H9 (cell line): ENCODE results near the gene CPB2. TPM values are rescaled to one million over a fixed set of nuclear protein-coding genes. Genes with fewer than 3 reads are reported as not detected.

Source experiments
- DNase-seq: peaks from one replicate; pipeline ENCODE4 v3.0.0-alpha.2; 2017
- H2AFZ ChIP-seq: one replicate; pipeline ENCODE4 v1.6.1; 2013; ENCODE audit warnings: mild to moderate bottlenecking, low read length, control low read depth, moderate library complexity
- H2AK5ac ChIP-seq: 2 replicates; pipeline ENCODE4 v1.6.1; 2013; ENCODE audit warnings: low read length, control low read depth, mixed read lengths; ENCODE audit not compliant: insufficient read length
- H2BK120ac ChIP-seq: one replicate; pipeline ENCODE4 v1.6.1; 2013; ENCODE audit warnings: low read depth, mild to moderate bottlenecking, low read length, control low read depth, inconsistent platforms; ENCODE audit not compliant: poor library complexity, severe bottlenecking
- H2BK12ac ChIP-seq: 2 replicates; pipeline ENCODE4 v1.6.1; 2013; ENCODE audit warnings: low read length, control low read depth, mixed read lengths, low read depth; ENCODE audit not compliant: insufficient read length
- H2BK15ac ChIP-seq: 2 replicates; pipeline ENCODE4 v1.6.1; 2013; ENCODE audit warnings: low read depth, low read length, control low read depth
- H2BK20ac ChIP-seq: one replicate; pipeline ENCODE4 v1.6.1; 2013; ENCODE audit warnings: low read depth, mild to moderate bottlenecking, low read length, control low read depth, inconsistent platforms; ENCODE audit not compliant: poor library complexity, severe bottlenecking
- H2BK5ac ChIP-seq: 2 replicates; pipeline ENCODE4 v1.6.1; 2013; ENCODE audit warnings: low read length, control low read depth, mixed read lengths; ENCODE audit not compliant: insufficient read length
- H3K14ac ChIP-seq: 2 replicates; pipeline ENCODE4 v1.6.1; 2013; ENCODE audit warnings: low read length, control low read depth; ENCODE audit not compliant: insufficient read depth
- H3K18ac ChIP-seq: 2 replicates; pipeline ENCODE4 v1.6.1; 2013; ENCODE audit warnings: low read depth, mild to moderate bottlenecking, mixed read lengths, low read length, control low read depth; ENCODE audit not compliant: insufficient read length
- H3K23ac ChIP-seq: 2 replicates; pipeline ENCODE4 v1.6.1; 2013; ENCODE audit warnings: low read length, control low read depth, mixed read lengths, low read depth; ENCODE audit not compliant: insufficient read length
- H3K23me2 ChIP-seq: 2 replicates; pipeline ENCODE4 v1.6.1; 2013; ENCODE audit warnings: low read depth, mild to moderate bottlenecking, mixed read lengths, low read length, control low read depth; ENCODE audit not compliant: insufficient read length, poor library complexity, severe bottlenecking
- H3K27ac ChIP-seq: 2 replicates; pipeline ENCODE4 v1.5.1; 2013; ENCODE audit warnings: low read length, control low read depth, mixed read lengths, low read depth; ENCODE audit not compliant: insufficient read length
- H3K27me3 ChIP-seq: 2 replicates; pipeline ENCODE4 v1.6.1; 2013; ENCODE audit warnings: low read length, control low read depth, inconsistent platforms; ENCODE audit not compliant: insufficient read depth
- H3K4ac ChIP-seq: 2 replicates; pipeline ENCODE4 v1.6.1; 2013; ENCODE audit warnings: low read depth, mild to moderate bottlenecking, control low read depth, inconsistent platforms, low read length, moderate library complexity
- H3K4me1 ChIP-seq: 2 replicates; pipeline ENCODE4 v1.6.1; 2013; ENCODE audit warnings: low read length, control low read depth, inconsistent platforms; ENCODE audit not compliant: insufficient read depth
- H3K4me2 ChIP-seq: 2 replicates; pipeline ENCODE4 v1.6.1; 2013; ENCODE audit warnings: low read length, control low read depth, mixed read lengths; ENCODE audit not compliant: insufficient read length, insufficient read depth
- H3K56ac ChIP-seq: 2 replicates; pipeline ENCODE4 v1.6.1; 2013; ENCODE audit warnings: low read depth, mild to moderate bottlenecking, mixed read lengths, low read length, control low read depth; ENCODE audit not compliant: insufficient read length
- H3K79me1 ChIP-seq: 2 replicates; pipeline ENCODE4 v1.6.1; 2013; ENCODE audit warnings: low read depth, mild to moderate bottlenecking, moderate library complexity, low read length, control low read depth, inconsistent platforms; ENCODE audit not compliant: insufficient read depth, poor library complexity, severe bottlenecking
- H3K79me2 ChIP-seq: 2 replicates; pipeline ENCODE4 v1.6.1; 2013; ENCODE audit warnings: low read length, control low read depth, inconsistent platforms; ENCODE audit not compliant: insufficient read depth
- H3K9ac ChIP-seq: 2 replicates; pipeline ENCODE4 v1.6.1; 2013; ENCODE audit warnings: low read length, control low read depth, mixed read lengths; ENCODE audit not compliant: insufficient read length; ENCODE audit errors: extremely low read depth
- H3K9me3 ChIP-seq: one replicate; pipeline ENCODE4 v1.6.1; 2013; ENCODE audit warnings: low read depth, low read length, inconsistent platforms; ENCODE audit not compliant: control insufficient read depth
- H3T11ph ChIP-seq: one replicate; pipeline ENCODE4 v1.6.1; 2013; ENCODE audit warnings: mild to moderate bottlenecking, low read length, control low read depth, inconsistent platforms
- H4K20me1 ChIP-seq: one replicate; pipeline ENCODE4 v1.6.1; 2013; ENCODE audit not compliant: control insufficient read depth, insufficient read length, insufficient read depth
- H4K5ac ChIP-seq: 2 replicates; pipeline ENCODE4 v1.6.1; 2013; ENCODE audit warnings: low read depth, mild to moderate bottlenecking, mixed read lengths, low read length, control low read depth; ENCODE audit not compliant: insufficient read length
- H4K8ac ChIP-seq: replicated peaks from 2 replicates; pipeline ENCODE4 v1.6.1; 2013; ENCODE audit warnings: low read length, control low read depth, mixed read lengths, low read depth; ENCODE audit not compliant: insufficient read length
- H4K91ac ChIP-seq: 2 replicates; pipeline ENCODE4 v1.6.1; 2013; ENCODE audit warnings: low read depth, mild to moderate bottlenecking, moderate library complexity, mixed read lengths, low read length, control low read depth; ENCODE audit not compliant: insufficient read length
- H3K27ac Mint-ChIP-seq, 3 experiments: 2 replicates in 2 of 3; 3 replicates in 1 of 3; pipeline ENCODE4 v1.8.0; 2020 to 2021; ENCODE audit warnings: mixed read lengths in 3 of 3, mild to moderate bottlenecking in 1 of 3, moderate library complexity in 1 of 3
- H3K27me3 Mint-ChIP-seq: 2 replicates; pipeline ENCODE4 v1.8.0; 2021; ENCODE audit warnings: low read depth, mild to moderate bottlenecking, moderate library complexity, mixed read lengths
- H3K36me3 Mint-ChIP-seq, 3 experiments: 2 replicates in 2 of 3; 3 replicates in 1 of 3; pipeline ENCODE4 v1.8.0; 2020 to 2021; ENCODE audit warnings: low read depth in 3 of 3, mixed read lengths in 3 of 3; ENCODE audit not compliant: insufficient read depth in 1 of 3
- H3K4me1 Mint-ChIP-seq, 2 experiments: 2 replicates each; pipeline ENCODE4 v1.8.0; 2020; ENCODE audit warnings: mixed read lengths in 2 of 2
- H3K4me3 Mint-ChIP-seq, 2 experiments: 2 replicates in 1 of 2; 3 replicates in 1 of 2; pipeline ENCODE4 v1.8.0; 2020 to 2021; ENCODE audit warnings: mild to moderate bottlenecking in 2 of 2, mixed read lengths in 2 of 2, moderate library complexity in 1 of 2
- H3K9me3 Mint-ChIP-seq, 2 experiments: 2 replicates in 1 of 2; 3 replicates in 1 of 2; pipeline ENCODE4 v1.8.0; 2020; ENCODE audit warnings: mild to moderate bottlenecking in 2 of 2, mixed read lengths in 2 of 2, moderate library complexity in 1 of 2
- CTCF ChIP-seq: fragments of 200-600 bp; sonication (generic); conservative IDR thresholded peaks from 3 replicates; pipeline ENCODE4 v1.8.0; 2021; ENCODE audit warnings: antibody characterized with exemption, mild to moderate bottlenecking
- WGBS: extraction: QIAGEN DNeasy Blood & Tissue Kit; methylation state at CpG from one replicate; pipeline ENCODE4 v1.1.7; 2013; ENCODE audit warnings: missing lambda C conversion rate, low lambda C conversion rate, mixed read lengths; ENCODE audit not compliant: insufficient read length; ENCODE audit errors: extremely low coverage; 5-methylcytosine and 5-hydroxymethylcytosine counted together
- total RNA-seq: library from RNA; stranded (reverse); gene quantifications from 2 replicates; pipeline ENCODE4 v1.2.1, GENCODE V29; 2021

CPB2 gene
- total RNA-seq, 1 experiment from 2014 or later = not detected

DNA sequence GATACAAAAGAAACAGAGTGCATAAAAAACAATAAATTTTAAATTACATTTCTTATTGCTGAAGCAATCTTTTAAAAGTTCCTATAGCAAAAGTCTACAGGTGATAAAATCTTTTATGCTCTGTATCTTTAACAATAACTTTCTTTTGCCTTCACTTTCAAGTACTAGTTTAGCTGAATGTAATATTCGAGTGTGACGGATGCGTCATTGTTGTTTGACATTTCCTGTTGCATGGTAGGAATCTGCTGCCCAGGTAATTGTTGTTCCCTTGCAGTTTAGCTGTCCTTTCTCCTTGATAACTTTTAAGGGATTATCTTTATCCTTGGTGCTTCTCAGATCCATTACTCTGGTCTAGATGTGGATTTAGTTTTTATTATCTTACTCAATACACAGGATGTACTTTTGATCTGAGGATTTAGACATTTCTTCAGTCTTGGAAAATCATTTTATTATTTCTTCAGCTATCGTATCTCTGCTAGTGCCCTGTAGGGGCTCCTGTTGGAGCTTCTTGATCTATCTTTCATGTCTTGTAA, 2.1 kb upstream of the CPB2 start:
- Histone ChIP-seq H2AK5ac (no peak overlapping the region), H3K27me3 (no peaks in the 10 kb centered on the region), H3K79me1 (no peaks in the 10 kb centered on the region), H3K56ac (no peak overlapping the region), H3K4ac (no peak overlapping the region), H2BK12ac (no peak overlapping the region), H3T11ph (no peak overlapping the region), H3K79me2 (no peaks in the 10 kb centered on the region), H3K9ac (no peak overlapping the region), H4K5ac (no peak overlapping the region), H2BK20ac (no peak overlapping the region), H3K23me2 (no peaks in the 10 kb centered on the region), H3K14ac (no peak overlapping the region), H3K18ac (no peak overlapping the region), H4K20me1 (no peaks in the 10 kb centered on the region), H3K4me1 (no peaks in the 10 kb centered on the region), H3K9me3 (no peaks in the 10 kb centered on the region), H4K8ac (no peak overlapping the region), H3K27ac (no peak overlapping the region), H4K91ac (no peak overlapping the region), H3K4me2 (no peak overlapping the region), H2AFZ (no peak overlapping the region), H2BK5ac (no peak overlapping the region), H2BK120ac (no peak overlapping the region), H3K23ac (no peak overlapping the region), H2BK15ac (no peak overlapping the region)
- Mint-ChIP-seq H3K36me3 (no peaks in the 10 kb centered on the region), H3K4me1 (peaks cover 3 to 4% of the 10 kb centered on the region in 2 experiments; a peak in 2 of 4 replicates), H3K9me3 (no peaks in the 10 kb centered on the region), H3K27ac (no peak overlapping the region), H3K4me3 (no peak overlapping the region), H3K27me3 (no peaks in the 10 kb centered on the region)
- no peak for DNase-seq
- WGBS = no CpG with 5 or more reads among the region's 4 CpGs
- TF ChIP-seq CTCF = no peak
